Endothelial cell of umbilical vein (primary cell): ENCODE data around the gene SNCG. TPM values are rescaled to one million over a fixed set of nuclear protein-coding genes. Genes with fewer than 3 reads are reported as not detected.

ENCODE experiments used
- BruUV-seq: library from RNA; stranded (reverse); fragments of 400-500 nt; replicated peaks from 2 replicates; lab custom pipeline; 2021; lab: Mats Ljungman, UMichigan
- CTCF ChIA-PET: fragments of 300-600, 350-600 bp; sonication (Branson Sonifier 250); formaldehyde crosslinking; loops from one replicate; lab custom pipeline; 2021; ENCODE audit warnings: antibody characterized with exemption, inconsistent platforms; lab: Charles Lee
- POLR2A ChIA-PET: fragments of 300-600, 350-600 bp; sonication (Branson Sonifier 250); formaldehyde crosslinking; loops from one replicate; lab custom pipeline; 2021; ENCODE audit warnings: antibody characterized with exemption, inconsistent platforms; lab: Charles Lee
- DNase-seq: peaks from one replicate; pipeline ENCODE4 v3.0.0-alpha.2; 2011; ENCODE audit warnings: low read depth, low spot score
- FAIRE-seq: peaks from 2 replicates; lab custom pipeline; 2011; peaks lifted over from hg19 to GRCh38; lab: Jason Lieb, UNC
- H2AFZ ChIP-seq: 2 replicates; pipeline ENCODE4 v1.6.0; 2012; ENCODE audit warnings: low read depth, low read length, control low read depth, inconsistent platforms
- H3K27ac ChIP-seq: 2 replicates; pipeline ENCODE4 v1.5.1; 2011; ENCODE audit warnings: low read depth, mild to moderate bottlenecking, control low read depth, low read length, moderate library complexity; ENCODE audit not compliant: insufficient read depth
- H3K27me3 ChIP-seq, 2 experiments: 2 replicates each; pipeline versions ENCODE4 v1.6.0 to v1.6.1; 2011; ENCODE audit warnings: low read length in 2 of 2, mixed read lengths in 1 of 2; ENCODE audit not compliant: control insufficient read depth in 2 of 2, insufficient read depth in 2 of 2
- H3K36me3 ChIP-seq, 2 experiments: 2 replicates in 1 of 2; 3 replicates in 1 of 2; pipeline ENCODE4 v1.5.1; 2011; ENCODE audit warnings: low read length in 2 of 2, mild to moderate bottlenecking in 1 of 2, moderate library complexity in 1 of 2; ENCODE audit not compliant: control insufficient read depth in 2 of 2, insufficient read depth in 2 of 2; ENCODE audit errors: extremely low read depth in 1 of 2
- H3K4me1 ChIP-seq: 3 replicates; pipeline ENCODE4 v1.5.1; 2011; ENCODE audit warnings: mild to moderate bottlenecking, low read length; ENCODE audit not compliant: control insufficient read depth, insufficient read depth; ENCODE audit errors: extremely low read depth
- H3K4me2 ChIP-seq: 2 replicates; pipeline ENCODE4 v1.6.1; 2011; ENCODE audit warnings: low read length, control low read depth, mixed read lengths; ENCODE audit not compliant: insufficient read depth
- H3K4me3 ChIP-seq, 3 experiments: fragments of 200-600 bp in 1 of 3; sonication (generic), shearing (Covaris generic) in 1 of 3; replicated peaks in 1 of 3; 2 replicates each; pipeline ENCODE4 v1.5.1; 2011 to 2016; ENCODE audit warnings: control low read depth in 3 of 3, low read length in 3 of 3, mild to moderate bottlenecking in 2 of 3, inconsistent platforms in 1 of 3, low read depth in 1 of 3, moderate library complexity in 1 of 3; ENCODE audit not compliant: insufficient read depth in 1 of 3
- H3K79me2 ChIP-seq: 2 replicates; pipeline ENCODE4 v1.6.0; 2012; ENCODE audit warnings: low read length, inconsistent platforms; ENCODE audit not compliant: control insufficient read depth, insufficient read depth
- H3K9ac ChIP-seq: replicated peaks from 2 replicates; pipeline ENCODE3; 2011; ENCODE audit warnings: low read length, control low read depth; ENCODE audit not compliant: insufficient read depth; ENCODE audit errors: extremely low read depth
- H3K9me1 ChIP-seq: replicated peaks from 3 replicates; pipeline ENCODE4 v1.6.0; 2011; ENCODE audit warnings: mild to moderate bottlenecking, low read length; ENCODE audit not compliant: control insufficient read depth, insufficient read depth; ENCODE audit errors: extremely low read depth
- H3K9me3 ChIP-seq: replicated peaks from 2 replicates; pipeline ENCODE4 v1.5.1; 2012; ENCODE audit warnings: low read length, inconsistent platforms; ENCODE audit not compliant: control insufficient read depth, insufficient read depth
- H4K20me1 ChIP-seq: replicated peaks from 2 replicates; pipeline ENCODE3; 2011; ENCODE audit warnings: mild to moderate bottlenecking, low read length; ENCODE audit not compliant: control insufficient read depth, insufficient read depth; ENCODE audit errors: extremely low read depth
- CTCF ChIP-seq, 2 donors: IDR thresholded peaks; 1 replicate in 1 of 2; 2 replicates in 1 of 2; pipeline ENCODE4 v1.5.1; 2011; ENCODE audit warnings: low read length in 2 of 2, mild to moderate bottlenecking in 2 of 2, moderate library complexity in 2 of 2, control low read depth in 1 of 2, inconsistent platforms in 1 of 2, low read depth in 1 of 2; ENCODE audit not compliant: insufficient read depth in 1 of 2; ENCODE audit errors: extremely low read depth in 1 of 2
- EZH2 ChIP-seq: IDR thresholded peaks from 2 replicates; pipeline ENCODE4 v1.6.1; 2012; ENCODE audit warnings: borderline replicate concordance, low read depth, mild to moderate bottlenecking, moderate library complexity, low read length, inconsistent platforms; ENCODE audit not compliant: severe bottlenecking
- FOS ChIP-seq: IDR thresholded peaks from 2 replicates; pipeline ENCODE4 v1.6.1; 2011; ENCODE audit warnings: mild to moderate bottlenecking, low read length, moderate library complexity, borderline replicate concordance; ENCODE audit not compliant: insufficient read depth
- GATA2 ChIP-seq: IDR thresholded peaks from 2 replicates; pipeline ENCODE4 v1.7.0; 2011; ENCODE audit warnings: low read depth, mild to moderate bottlenecking, moderate library complexity, mixed read lengths, low read length; ENCODE audit not compliant: insufficient read length, insufficient read depth
- JUN ChIP-seq: IDR thresholded peaks from 2 replicates; pipeline ENCODE4 v1.6.1; 2011; ENCODE audit warnings: borderline replicate concordance, low read depth; ENCODE audit not compliant: insufficient read length, insufficient read depth
- MAX ChIP-seq: IDR thresholded peaks from 2 replicates; pipeline ENCODE4 v1.6.1; 2011; ENCODE audit not compliant: insufficient read depth, insufficient read length
- MYC ChIP-seq: IDR thresholded peaks from one replicate; pipeline ENCODE4 v1.6.1; 2011; ENCODE audit warnings: mild to moderate bottlenecking, low read depth, low read length
- POLR2A ChIP-seq: IDR thresholded peaks from 2 replicates; pipeline ENCODE4 v1.6.1; 2012; ENCODE audit warnings: low read depth, mild to moderate bottlenecking, control low read depth, low read length
- POLR2AphosphoS5 ChIP-seq: IDR thresholded peaks from 2 replicates; pipeline ENCODE4 v1.6.1; 2012; ENCODE audit warnings: low read depth, mild to moderate bottlenecking, control low read depth, low read length, moderate library complexity; ENCODE audit not compliant: insufficient read depth
- dilution Hi-C: fragments of 300-500 bp; cut with MboI; formaldehyde crosslinking; loops from one replicate; pipeline ENCODE4 v1.15.0; 2019; ENCODE audit warnings: low sequenced_read_pairs; ENCODE audit not compliant: extremely low pct_ligation_motif_present
- intact Hi-C: fragments of 100-400 bp; cut with micrococcal nuclease; formaldehyde crosslinking; loops from one replicate; pipeline ENCODE4 v1.10.0; 2022
- polyA plus RNA-seq, 4 experiments: library from polyadenylated mRNA; depleted of rRNA in 3 of 4; stranded (reverse) in 3 of 4; unstranded in 1 of 4; fragments of >200 nt; gene quantifications; 2 replicates each; pipeline versions ENCODE4 v1.2.1 to v1.2.3, GENCODE V29; 2011 to 2012; ENCODE audit warnings: missing spikeins in 1 of 4
- total RNA-seq: library from RNA; stranded (reverse); gene quantifications from 2 replicates; pipeline ENCODE4 v1.2.3, GENCODE V29; 2021

Gene SNCG
- total and polyA plus RNA-seq, 2 donors (not counting 3 experiments of a cell fraction or from before 2014, with no cell fraction given) = 31.4 to 60.8 TPM

GRCh38 chr10:86944031-86944419 lies 14.4 kb upstream of the SNCG start:
- no peak overlapping the region for H3K9ac ChIP-seq
- H2AFZ ChIP-seq = no peak overlapping the region
- ChIA-PET CTCF (interaction anchor here (11.6 to 12.5 kb wide), 2 partner anchors 13 to 22 kb away, joined by 189 to 325 read pairs; partner anchors contain the start of genes ADIRF, MMRN2 and SNCG), POLR2A (interaction anchor here (0.9 kb wide), 1 partner anchor 16 kb away, joined by 4 read pairs; no protein-coding TSS in a partner anchor)
- H3K4me1 ChIP-seq = no peaks in the 10 kb centered on the region
- intact Hi-C loops = no loop called here
- no peak overlapping the region for H3K27ac ChIP-seq
- H3K27me3 ChIP-seq = no peaks in the 10 kb centered on the region
- dilution Hi-C loops = no loop called here
- no peak for DNase-seq
- H3K9me1 ChIP-seq = no peaks in the 10 kb centered on the region
- FAIRE-seq = no peak
- no peaks in the 10 kb centered on the region for H4K20me1 ChIP-seq
- H3K79me2 ChIP-seq = peaks cover 43% of the 10 kb centered on the region
- TF ChIP-seq FOS = no peak
- no peak for TF ChIP-seq POLR2A
- no peak for TF ChIP-seq MAX
- TF ChIP-seq POLR2AphosphoS5 = no peak
- no peak for TF ChIP-seq MYC
- TF ChIP-seq EZH2 = no peak
- no peak for TF ChIP-seq CTCF (IDR thresholded peaks at IDR 0.05; ENCODE audit: extremely low read depth in 1 of 2, insufficient read depth in 1 of 2, low read depth in 1 of 2, low read length in 2 of 2)
- TF ChIP-seq JUN = no peak
- no peak for TF ChIP-seq GATA2
- H3K4me3 ChIP-seq = no peak overlapping the region
- no peak overlapping the region for H3K4me2 ChIP-seq
- BruUV-seq = no TSS peak
- peaks cover 20 to 56% of the 10 kb centered on the region in 2 experiments for H3K36me3 ChIP-seq
- H3K9me3 ChIP-seq = no peaks in the 10 kb centered on the region
